Astrocyte (in vitro differentiated cells and primary cell): ENCODE results near the gene PLAAT1.

ENCODE experiments used
- EZH2 ChIP-seq: IDR thresholded peaks from 2 replicates; pipeline ENCODE4 v1.6.1; 2012; ENCODE audit warnings: mild to moderate bottlenecking, low read length, inconsistent platforms; ENCODE audit not compliant: insufficient read depth
- TF ChIP-seq, protein P1 (sequence below): IDR thresholded peaks from 2 replicates; pipeline ENCODE4 v1.5.1; 2011; ENCODE audit warnings: low read depth, mild to moderate bottlenecking, inconsistent platforms, low read length, moderate library complexity; ENCODE audit not compliant: insufficient read depth

DNA sequence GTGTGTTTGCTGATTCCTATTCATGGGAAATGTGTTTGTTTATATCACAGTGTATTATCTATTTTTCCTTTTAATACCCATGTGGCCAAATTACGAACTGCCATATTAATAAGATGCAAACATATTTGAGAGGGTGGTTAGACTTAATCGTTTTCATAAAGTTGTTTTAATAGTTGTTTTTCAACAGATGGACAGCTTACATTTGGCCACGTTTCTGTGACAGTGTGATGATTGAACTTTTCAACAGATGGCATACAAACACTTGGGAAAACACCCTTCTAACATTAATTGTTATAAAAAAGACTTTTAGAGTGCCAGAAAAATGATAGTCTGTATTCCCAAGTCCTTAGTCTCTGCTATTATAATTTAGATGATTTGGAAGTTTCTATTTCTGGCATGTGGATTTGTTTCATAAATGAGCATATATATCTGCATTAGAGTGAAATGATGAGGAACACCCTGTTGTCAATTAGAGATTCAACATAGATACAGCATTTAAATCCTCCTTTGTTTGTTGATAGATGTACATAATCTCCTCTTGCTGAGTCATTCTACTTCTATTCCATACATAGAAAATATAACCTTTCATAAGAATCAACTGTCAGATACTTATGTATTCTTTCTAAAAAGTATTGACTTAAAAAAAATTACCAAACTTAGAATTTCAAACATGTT lies 13.1 kb downstream of the PLAAT1 start:
- TF ChIP-seq, protein P1, sequence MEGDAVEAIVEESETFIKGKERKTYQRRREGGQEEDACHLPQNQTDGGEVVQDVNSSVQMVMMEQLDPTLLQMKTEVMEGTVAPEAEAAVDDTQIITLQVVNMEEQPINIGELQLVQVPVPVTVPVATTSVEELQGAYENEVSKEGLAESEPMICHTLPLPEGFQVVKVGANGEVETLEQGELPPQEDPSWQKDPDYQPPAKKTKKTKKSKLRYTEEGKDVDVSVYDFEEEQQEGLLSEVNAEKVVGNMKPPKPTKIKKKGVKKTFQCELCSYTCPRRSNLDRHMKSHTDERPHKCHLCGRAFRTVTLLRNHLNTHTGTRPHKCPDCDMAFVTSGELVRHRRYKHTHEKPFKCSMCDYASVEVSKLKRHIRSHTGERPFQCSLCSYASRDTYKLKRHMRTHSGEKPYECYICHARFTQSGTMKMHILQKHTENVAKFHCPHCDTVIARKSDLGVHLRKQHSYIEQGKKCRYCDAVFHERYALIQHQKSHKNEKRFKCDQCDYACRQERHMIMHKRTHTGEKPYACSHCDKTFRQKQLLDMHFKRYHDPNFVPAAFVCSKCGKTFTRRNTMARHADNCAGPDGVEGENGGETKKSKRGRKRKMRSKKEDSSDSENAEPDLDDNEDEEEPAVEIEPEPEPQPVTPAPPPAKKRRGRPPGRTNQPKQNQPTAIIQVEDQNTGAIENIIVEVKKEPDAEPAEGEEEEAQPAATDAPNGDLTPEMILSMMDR: no peak
- no peak for TF ChIP-seq EZH2
